RWPE2 (cell line): ENCODE results near the gene CACNA1E.
A peak's percentile ranks its signal among the peaks of the same experiment; 100 is the strongest.

Source experiments
- ATAC-seq: fragments of 200-7000 bp; cut with Tn5 transposase; 3 replicates; pipeline ENCODE4 v1.9.1; 2021; ENCODE audit warnings: low read depth
- DNase-seq: peaks from one replicate; pipeline ENCODE4 v3.0.0-alpha.2; 2020; ENCODE audit warnings: low spot score
- H3K27ac ChIP-seq: fragments of 450-650 bp; 2 replicates; pipeline ENCODE4 v1.5.1; 2017; ENCODE audit warnings: mild to moderate bottlenecking; ENCODE audit not compliant: poor library complexity, severe bottlenecking
- H3K27me3 ChIP-seq: fragments of 250-450 bp; sonication (Bioruptor Pico); 2 replicates; pipeline ENCODE4 v1.5.1; 2021; ENCODE audit warnings: mild to moderate bottlenecking, moderate library complexity; ENCODE audit not compliant: insufficient read depth, poor library complexity, severe bottlenecking
- H3K36me3 ChIP-seq: fragments of 250-450 bp; sonication (Bioruptor Pico); 2 replicates; pipeline ENCODE4 v1.5.1; 2020; ENCODE audit warnings: low read depth, mild to moderate bottlenecking, moderate library complexity
- H3K4me1 ChIP-seq: fragments of 250-450 bp; sonication (Bioruptor Pico); 2 replicates; pipeline ENCODE4 v1.5.1; 2021; ENCODE audit warnings: mild to moderate bottlenecking, moderate library complexity; ENCODE audit not compliant: insufficient read depth, poor library complexity, severe bottlenecking
- H3K4me3 ChIP-seq: fragments of 250-450 bp; sonication (Bioruptor Pico); 2 replicates; pipeline ENCODE4 v1.5.1; 2021; ENCODE audit warnings: mild to moderate bottlenecking, moderate library complexity; ENCODE audit not compliant: severe bottlenecking
- H3K9me3 ChIP-seq: fragments of 250-450 bp; sonication (Bioruptor Pico); 2 replicates; pipeline ENCODE4 v1.5.1; 2021; ENCODE audit warnings: mild to moderate bottlenecking, moderate library complexity; ENCODE audit not compliant: severe bottlenecking
- TF ChIP-seq, protein P1 (sequence below): fragments of 450-650 bp; IDR thresholded peaks from one replicate; pipeline ENCODE4 v1.5.1; 2017; ENCODE audit warnings: mild to moderate bottlenecking, moderate library complexity; ENCODE audit not compliant: poor library complexity, severe bottlenecking

Gene CACNA1E

DNA sequence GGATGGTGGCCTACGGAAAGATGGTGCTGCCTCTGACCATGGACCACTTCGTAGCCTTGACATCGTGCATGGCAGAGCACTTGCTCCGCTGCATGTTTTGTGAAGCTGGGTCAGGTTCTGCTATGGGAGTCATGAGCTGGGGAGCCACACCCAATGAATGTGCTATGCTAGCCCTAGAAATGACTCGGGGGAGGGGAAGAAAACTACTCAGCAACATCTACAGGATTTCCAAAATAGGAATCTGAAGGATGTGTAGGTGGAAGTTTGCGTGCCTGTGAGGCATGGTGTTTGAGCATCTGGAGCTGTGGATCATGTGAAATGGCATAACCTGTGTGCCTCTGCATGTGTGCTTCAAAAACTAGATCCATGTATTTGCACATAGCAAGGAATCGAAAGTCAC, 247.3 kb downstream of the CACNA1E start:
- DNase-seq (no peak), ATAC-seq (no peak)
- Histone ChIP-seq H3K27me3 (no peaks in the 10 kb centered on the region), H3K27ac (no peak overlapping the region), H3K36me3 (no peaks in the 10 kb centered on the region), H3K4me3 (no peak overlapping the region), H3K9me3 (no peaks in the 10 kb centered on the region), H3K4me1 (no peaks in the 10 kb centered on the region)
- TF ChIP-seq, protein P1, sequence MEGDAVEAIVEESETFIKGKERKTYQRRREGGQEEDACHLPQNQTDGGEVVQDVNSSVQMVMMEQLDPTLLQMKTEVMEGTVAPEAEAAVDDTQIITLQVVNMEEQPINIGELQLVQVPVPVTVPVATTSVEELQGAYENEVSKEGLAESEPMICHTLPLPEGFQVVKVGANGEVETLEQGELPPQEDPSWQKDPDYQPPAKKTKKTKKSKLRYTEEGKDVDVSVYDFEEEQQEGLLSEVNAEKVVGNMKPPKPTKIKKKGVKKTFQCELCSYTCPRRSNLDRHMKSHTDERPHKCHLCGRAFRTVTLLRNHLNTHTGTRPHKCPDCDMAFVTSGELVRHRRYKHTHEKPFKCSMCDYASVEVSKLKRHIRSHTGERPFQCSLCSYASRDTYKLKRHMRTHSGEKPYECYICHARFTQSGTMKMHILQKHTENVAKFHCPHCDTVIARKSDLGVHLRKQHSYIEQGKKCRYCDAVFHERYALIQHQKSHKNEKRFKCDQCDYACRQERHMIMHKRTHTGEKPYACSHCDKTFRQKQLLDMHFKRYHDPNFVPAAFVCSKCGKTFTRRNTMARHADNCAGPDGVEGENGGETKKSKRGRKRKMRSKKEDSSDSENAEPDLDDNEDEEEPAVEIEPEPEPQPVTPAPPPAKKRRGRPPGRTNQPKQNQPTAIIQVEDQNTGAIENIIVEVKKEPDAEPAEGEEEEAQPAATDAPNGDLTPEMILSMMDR, result no peak

DNA sequence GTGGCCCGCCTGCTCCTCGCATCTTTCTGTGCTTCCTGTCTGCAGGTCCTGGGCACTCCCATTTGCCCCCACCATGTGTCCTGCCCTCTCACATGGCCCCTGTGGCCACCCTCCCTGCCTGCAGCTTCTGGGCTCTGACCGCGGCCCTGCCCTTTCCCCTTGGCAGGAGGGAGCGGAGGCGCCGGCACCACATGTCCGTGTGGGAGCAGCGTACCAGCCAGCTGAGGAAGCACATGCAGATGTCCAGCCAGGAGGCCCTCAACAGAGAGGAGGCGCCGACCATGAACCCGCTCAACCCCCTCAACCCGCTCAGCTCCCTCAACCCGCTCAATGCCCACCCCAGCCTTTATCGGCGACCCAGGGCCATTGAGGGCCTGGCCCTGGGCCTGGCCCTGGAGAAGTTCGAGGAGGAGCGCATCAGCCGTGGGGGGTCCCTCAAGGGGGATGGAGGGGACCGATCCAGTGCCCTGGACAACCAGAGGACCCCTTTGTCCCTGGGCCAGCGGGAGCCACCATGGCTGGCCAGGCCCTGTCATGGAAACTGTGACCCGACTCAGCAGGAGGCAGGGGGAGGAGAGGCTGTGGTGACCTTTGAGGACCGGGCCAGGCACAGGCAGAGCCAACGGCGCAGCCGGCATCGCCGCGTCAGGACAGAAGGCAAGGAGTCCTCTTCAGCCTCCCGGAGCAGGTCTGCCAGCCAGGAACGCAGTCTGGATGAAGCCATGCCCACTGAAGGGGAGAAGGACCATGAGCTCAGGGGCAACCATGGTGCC, 249.1 kb downstream of the CACNA1E start:
- no peak for ATAC-seq
- no peak overlapping the region for H3K4me3 ChIP-seq
- H3K36me3 ChIP-seq, result no peaks in the 10 kb centered on the region
- no peaks in the 10 kb centered on the region for H3K9me3 ChIP-seq
- no peaks in the 10 kb centered on the region for H3K4me1 ChIP-seq
- TF ChIP-seq, protein P1, result no peak
- no peak overlapping the region for H3K27ac ChIP-seq
- no peak for DNase-seq
- H3K27me3 ChIP-seq, result no peaks in the 10 kb centered on the region

- TF ChIP-seq, protein P1, result no peak
- H3K4me3 ChIP-seq, result no peak overlapping the region
- DNase-seq (no peak), ATAC-seq (no peak)
- H3K27me3 ChIP-seq, result no peaks in the 10 kb centered on the region
- no peaks in the 10 kb centered on the region for H3K4me1 ChIP-seq
- H3K9me3 ChIP-seq, result no peaks in the 10 kb centered on the region
- no peak overlapping the region for H3K27ac ChIP-seq
- no peaks in the 10 kb centered on the region for H3K36me3 ChIP-seq
Measured at GRCh38 chr1:181733486-181733885, 250.2 kb downstream of the CACNA1E start.

DNA sequence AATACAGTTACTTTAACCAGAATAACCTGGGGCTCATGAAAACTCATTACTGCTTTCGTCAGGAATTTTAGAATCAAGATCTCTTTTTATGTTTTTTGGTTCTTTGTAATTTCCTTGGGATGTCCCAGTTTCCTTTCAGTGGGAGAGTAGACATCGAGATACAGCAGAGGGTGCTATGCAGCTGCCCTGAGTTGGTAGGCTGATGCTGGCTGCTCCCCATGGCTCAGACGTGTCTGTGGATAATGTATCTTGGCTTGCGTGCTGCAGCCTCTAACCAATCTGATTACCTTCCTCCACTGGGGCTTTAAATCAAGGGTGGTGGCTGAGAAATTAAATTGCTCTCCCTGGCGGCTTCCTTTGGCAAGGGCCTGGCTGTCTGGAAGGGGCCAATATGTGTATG, 253.7 kb downstream of the CACNA1E start:
- ATAC-seq (no peak), DNase-seq (no peak)
- TF ChIP-seq, protein P1, result peak; percentile 19
- H3K9me3 ChIP-seq, result no peaks in the 10 kb centered on the region
- no peaks in the 10 kb centered on the region for H3K27me3 ChIP-seq
- H3K27ac ChIP-seq, result no peak overlapping the region
- H3K36me3 ChIP-seq, result no peaks in the 10 kb centered on the region
- no peaks in the 10 kb centered on the region for H3K4me1 ChIP-seq
- H3K4me3 ChIP-seq, result no peak overlapping the region

GRCh38 chr1:181739214-181739613, 255.9 kb downstream of the CACNA1E start:
- ATAC-seq (no peak; the same call in 2 of the 3 replicates), DNase-seq (no peak)
- H3K9me3 ChIP-seq, result no peaks in the 10 kb centered on the region
- H3K27ac ChIP-seq, result no peak overlapping the region
- H3K4me1 ChIP-seq, result no peaks in the 10 kb centered on the region
- TF ChIP-seq, protein P1, result no peak
- H3K27me3 ChIP-seq, result no peaks in the 10 kb centered on the region
- no peak overlapping the region for H3K4me3 ChIP-seq
- H3K36me3 ChIP-seq, result no peaks in the 10 kb centered on the region
